Adrenal gland (tissue), 12 donors: ENCODE measurements around the gene CARD10. TPM values are rescaled to one million over a fixed set of nuclear protein-coding genes. Genes with fewer than 3 reads are reported as not detected.
"Not testable (repeated sequence)": the region's sequence is repeated elsewhere in the genome, so short reads cannot be mapped to it uniquely, and the experiment has no call there.

Experiments used
- DNase-seq, 7 donors: peaks; one replicate each; pipeline ENCODE4 v3.0.0-alpha.2; 2019 to 2020
- H3K27ac ChIP-seq, 5 donors: fragments of 200-600 bp; sonication (generic) in 4 of 5; 1 replicate in 3 of 5; 2 replicates in 2 of 5; pipeline versions ENCODE4 v1.5.1 to v1.8.0; 2016 to 2020; ENCODE audit warnings: mild to moderate bottlenecking in 1 of 5
- H3K27me3 ChIP-seq: fragments of 200-600 bp; 2 replicates; pipeline ENCODE4 v1.8.0; 2021
- H3K36me3 ChIP-seq, 2 donors: fragments of 200-600 bp; replicated peaks in 1 of 2; 1 replicate in 1 of 2; 2 replicates in 1 of 2; pipeline versions ENCODE4 v1.5.1 to v1.8.0; 2018 to 2022
- H3K4me1 ChIP-seq, 2 donors: fragments of 200-600 bp; replicated peaks in 1 of 2; 1 replicate in 1 of 2; 2 replicates in 1 of 2; pipeline versions ENCODE4 v1.5.1 to v1.8.0; 2018 to 2021
- H3K4me3 ChIP-seq, 4 donors: fragments of 200-600 bp; sonication (generic) in 3 of 4; one replicate each; pipeline ENCODE4 v1.5.1; 2016 to 2018
- H3K9me3 ChIP-seq, 3 donors: fragments of 200-600 bp; sonication (generic) in 1 of 3; replicated peaks in 1 of 3; 1 replicate in 2 of 3; 2 replicates in 1 of 3; pipeline versions ENCODE4 v1.5.1 to v1.8.0; 2016 to 2021
- CTCF ChIP-seq, 6 experiments: fragments of 450-650 bp in 4 of 6; fragments of 200-600 bp in 2 of 6; sonication (generic) in 1 of 6; IDR thresholded peaks; 1 replicate in 5 of 6; 2 replicates in 1 of 6; pipeline versions ENCODE4 v1.5.1 to v1.8.0; 2016 to 2021; ENCODE audit warnings: antibody characterized with exemption in 6 of 6, mild to moderate bottlenecking in 2 of 6, moderate library complexity in 1 of 6
- POLR2A ChIP-seq, 2 donors: fragments of 450-650 bp; IDR thresholded peaks; one replicate each; pipeline ENCODE4 v1.6.1; 2017; ENCODE audit warnings: antibody characterized with exemption in 2 of 2, mild to moderate bottlenecking in 2 of 2, moderate library complexity in 1 of 2
- WGBS, 4 donors: extraction: QIAGEN DNeasy Blood & Tissue Kit in 2 of 4; methylation state at CpG; one replicate each; pipeline versions ENCODE4 v1.1.5 to v1.1.7; 2013 to 2017; 5-methylcytosine and 5-hydroxymethylcytosine counted together
- intact Hi-C, 2 donors: fragments of 100-400 bp; cut with DNase I; formaldehyde crosslinking; loops; one replicate each; pipeline versions ENCODE4 v1.14.1 to v1.15.0; 2022 to 2023
- polyA plus RNA-seq, 3 donors: library from polyadenylated mRNA; stranded (reverse); fragments of 200-250 nt in 2 of 3; fragments of 350-450 nt in 1 of 3; fragmentation: Illumina TruSeq in 1 of 3; extraction: RNeasy Lipid Tissue Mini Kit (QIAGEN cat#74804) in 1 of 3; gene quantifications; one replicate each; pipeline ENCODE4 v1.2.3, GENCODE V29; 2013 to 2014
- total RNA-seq, 9 donors: library from RNA; depleted of rRNA in 4 of 9; stranded (reverse); fragments of >200 nt in 4 of 9; fragments of 120-200 nt in 1 of 9; fragmentation: NEBNext Ultra II Directional in 1 of 9; extraction: Animal tissue kit (Norgen Biotek cat#: 25700) in 1 of 9; gene quantifications; one replicate each; pipeline versions ENCODE4 v1.1.0 to v1.2.4, GENCODE V29; 2013 to 2023
- donor health status: healthy with polysubstance abuse.
- donor health status: Bipolar disorder and iron deficiency.
- donor health status: DM: yes; HTN: yes; CAD: no.
- donor health status: DM: no; HTN: no; CAD: no.
- donor health status: DM: no; HTN: no; CAD: no.
- donor health status: DM: yes; HTN: yes; CAD: no.

Gene CARD10
- total and polyA plus RNA-seq, 12 donors = 3.3 to 34.2 (median 19.0) TPM

GRCh38 chr22:37544955-37545702 is 25.9 kb upstream of the CARD10 start:
- H3K4me3 ChIP-seq = peak overlapping the region in 1 of 4 donors; percentile 20

GRCh38 chr22:37542959-37543358 is 23.7 kb upstream of the CARD10 start:
- TF ChIP-seq CTCF (IDR thresholded peaks at IDR 0.05) (no peak), POLR2A (IDR thresholded peaks at IDR 0.05) (no peak)
- H3K27me3 ChIP-seq = no peaks in the 10 kb centered on the region
- DNase-seq = no peak
- intact Hi-C loops = no loop called here
- peaks cover 25 to 41% of the 10 kb centered on the region in 2 donors for H3K4me1 ChIP-seq
- H3K27ac ChIP-seq = no peak overlapping the region
- H3K9me3 ChIP-seq = no peaks in the 10 kb centered on the region
- no peak overlapping the region for H3K4me3 ChIP-seq
- WGBS, 4 donors = 88 to 90% (median 89%) methylated on average over 7 of the region's 7 CpGs
- H3K36me3 ChIP-seq = no peaks in the 10 kb centered on the region

More at GRCh38 chr22:37544955-37545702, 25.9 kb upstream of the CARD10 start:
- no peaks in the 10 kb centered on the region for H3K36me3 ChIP-seq
- H3K27me3 ChIP-seq = no peaks in the 10 kb centered on the region
- H3K4me1 ChIP-seq = peaks cover 36 to 54% of the 10 kb centered on the region in 2 donors
- H3K27ac ChIP-seq = peak overlapping the region; percentile 92 to 97 (median 97)
- peak; percentile 59 to 92 (median 80) for TF ChIP-seq CTCF (IDR thresholded peaks at IDR 0.05)
- no peak for TF ChIP-seq POLR2A (IDR thresholded peaks at IDR 0.05)
- intact Hi-C loops = loop anchor here (2.0 to 5.0 kb wide), 2 partner anchors 47 to 48 kb away; no protein-coding TSS in a partner anchor
- no peaks in the 10 kb centered on the region for H3K9me3 ChIP-seq
- DNase-seq = peak; percentile 78 to 90 (median 87)
- WGBS, 4 donors = 0 to 46% (median 43%) methylated on average over 1 to 11 of the region's 11 CpGs

- H3K4me3 ChIP-seq, H3K36me3 ChIP-seq, intact Hi-C loops, H3K9me3 ChIP-seq, H3K27me3 ChIP-seq, DNase-seq: not testable (repeated sequence)
- Histone ChIP-seq H3K27ac (peak overlapping the region in 2 of 5 donors; percentile 34 to 46), H3K4me1 (peaks cover 20 to 35% of the 10 kb centered on the region in 2 donors)
- 91 to 97% (median 95%) methylated on average over 4 of the region's 4 CpGs for WGBS, 4 donors
Observed at GRCh38 chr22:37542416-37542815, 23.2 kb upstream of the CARD10 start.

GRCh38 chr22:37539790-37540189 is 20.6 kb upstream of the CARD10 start:
- WGBS, 4 donors = 79 to 87% (median 83%) methylated on average over 6 of the region's 6 CpGs

GRCh38 chr22:37538590-37539357 is 19.6 kb upstream of the CARD10 start:
- Histone ChIP-seq H3K36me3 (no peaks in the 10 kb centered on the region), H3K4me1 (peaks cover 0 to 10% of the 10 kb centered on the region in 2 donors), H3K4me3 (no peak overlapping the region), H3K27ac (peak overlapping the region in 2 of 5 donors; percentile 39 to 57), H3K9me3 (no peaks in the 10 kb centered on the region), H3K27me3 (no peaks in the 10 kb centered on the region)
- TF ChIP-seq CTCF (IDR thresholded peaks at IDR 0.05) (peak; percentile 91 to 100 (median 100)), POLR2A (IDR thresholded peaks at IDR 0.05) (peak in 1 of 2 donors; percentile 11)
- intact Hi-C loops = loop anchor here in 1 of 2 donors (2.0 kb wide), 1 partner anchor 52 kb away; no protein-coding TSS in a partner anchor
- 9 to 14% (median 13%) methylated on average over 16 to 20 of the region's 20 CpGs for WGBS, 4 donors
- peak; percentile 94 to 98 (median 97) for DNase-seq

More at GRCh38 chr22:37539790-37540189, 20.6 kb upstream of the CARD10 start:
- H3K36me3 ChIP-seq, H3K4me1 ChIP-seq, H3K4me3 ChIP-seq, DNase-seq, H3K27me3 ChIP-seq, H3K27ac ChIP-seq, H3K9me3 ChIP-seq: not testable (repeated sequence)
- intact Hi-C loops = loop anchor here in 1 of 2 donors (2.0 kb wide), 1 partner anchor 51 kb away; no protein-coding TSS in a partner anchor
